Measurements from ENCODE around the gene SPATA31A1.
"Not testable (repeated sequence)": the region's sequence is repeated elsewhere in the genome, so short reads cannot be mapped to it uniquely, and the experiment has no call there.

- TF ChIP-seq, protein P1, sequence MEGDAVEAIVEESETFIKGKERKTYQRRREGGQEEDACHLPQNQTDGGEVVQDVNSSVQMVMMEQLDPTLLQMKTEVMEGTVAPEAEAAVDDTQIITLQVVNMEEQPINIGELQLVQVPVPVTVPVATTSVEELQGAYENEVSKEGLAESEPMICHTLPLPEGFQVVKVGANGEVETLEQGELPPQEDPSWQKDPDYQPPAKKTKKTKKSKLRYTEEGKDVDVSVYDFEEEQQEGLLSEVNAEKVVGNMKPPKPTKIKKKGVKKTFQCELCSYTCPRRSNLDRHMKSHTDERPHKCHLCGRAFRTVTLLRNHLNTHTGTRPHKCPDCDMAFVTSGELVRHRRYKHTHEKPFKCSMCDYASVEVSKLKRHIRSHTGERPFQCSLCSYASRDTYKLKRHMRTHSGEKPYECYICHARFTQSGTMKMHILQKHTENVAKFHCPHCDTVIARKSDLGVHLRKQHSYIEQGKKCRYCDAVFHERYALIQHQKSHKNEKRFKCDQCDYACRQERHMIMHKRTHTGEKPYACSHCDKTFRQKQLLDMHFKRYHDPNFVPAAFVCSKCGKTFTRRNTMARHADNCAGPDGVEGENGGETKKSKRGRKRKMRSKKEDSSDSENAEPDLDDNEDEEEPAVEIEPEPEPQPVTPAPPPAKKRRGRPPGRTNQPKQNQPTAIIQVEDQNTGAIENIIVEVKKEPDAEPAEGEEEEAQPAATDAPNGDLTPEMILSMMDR (CRISPR knock-in tag; IDR thresholded peaks at IDR 0.05): not testable (repeated sequence)
- not testable (repeated sequence) for TF ChIP-seq MYC (CRISPR knock-in tag; IDR thresholded peaks at IDR 0.05; ENCODE audit: borderline replicate concordance); ZMAT3 (CRISPR knock-in tag; conservative IDR thresholded peaks at IDR 0.05); KDM4B (CRISPR knock-in tag; IDR thresholded peaks at IDR 0.05)
Observed at GRCh38 chr9:39355369-39355768, at the start of gene SPATA31A1.

Data from HepG2 (cell line).